A549 (cell line): ENCODE data around the gene RPS6KC1. TPM values are rescaled to one million over a fixed set of nuclear protein-coding genes. Genes with fewer than 3 reads are reported as not detected.

ENCODE experiments used
- ATAC-seq, 2 experiments: fragments of 200-7000 bp in 1 of 2; fragments of >200 bp in 1 of 2; cut with Nextera tagmentation in 1 of 2; cut with Tn5 transposase in 1 of 2; 3 replicates each; pipeline versions ENCODE4 v1.8.0 to v1.9.1; 2018 to 2020; ENCODE audit warnings: mild to moderate bottlenecking in 1 of 2, moderate library complexity in 1 of 2
- CTCF ChIA-PET: fragments of 300-600 bp; sonication (Branson Sonifier 250); formaldehyde crosslinking; extraction: SDS; loops from one replicate; lab custom pipeline; 2021; ENCODE audit warnings: antibody characterized with exemption, inconsistent platforms; lab: Yijun Ruan, JAX
- POLR2A ChIA-PET: fragments of 350-600 bp; formaldehyde crosslinking; extraction: SDS; loops from one replicate; lab custom pipeline; 2021; ENCODE audit warnings: antibody characterized with exemption, inconsistent platforms; lab: Yijun Ruan, JAX
- DNase-seq, 2 experiments: peaks; one replicate each; pipeline versions ENCODE4 v3.0.0 to v3.0.0-alpha.2; 2011 to 2016; ENCODE audit warnings: low read depth in 1 of 2, low spot score in 1 of 2
- FAIRE-seq: peaks from 2 replicates; lab custom pipeline; 2011; peaks lifted over from hg19 to GRCh38; lab: Jason Lieb, UNC
- H3K27ac ChIP-seq, 2 experiments: fragments of >200 bp; sonication (Bioruptor Twin); formaldehyde crosslinking; 3 replicates each; pipeline ENCODE4 v1.5.1; 2016 to 2017
- H3K4me1 ChIP-seq: fragments of >200 bp; sonication (Bioruptor Twin); formaldehyde crosslinking; 3 replicates; pipeline ENCODE4 v1.6.1; 2016
- H3K4me2 ChIP-seq: fragments of >200 bp; sonication (Bioruptor Twin); formaldehyde crosslinking; 3 replicates; pipeline ENCODE4 v1.6.1; 2016
- H3K4me3 ChIP-seq: fragments of >200 bp; sonication (Bioruptor Twin); formaldehyde crosslinking; 3 replicates; pipeline ENCODE4 v1.5.1; 2016
- H3K9me3 ChIP-seq: fragments of >200 bp; sonication (Bioruptor Twin); formaldehyde crosslinking; 3 replicates; pipeline ENCODE4 v1.6.1; 2016
- ATOH8 ChIP-seq: fragments of 250-450 bp; sonication (Bioruptor Pico); IDR thresholded peaks from 2 replicates; pipeline ENCODE4 v1.5.0; 2020; ENCODE audit warnings: low read depth, mild to moderate bottlenecking, moderate library complexity
- BCL3 ChIP-seq: fragments of >200 bp; sonication (Bioruptor Twin); formaldehyde crosslinking; IDR thresholded peaks from 3 replicates; pipeline ENCODE4 v1.6.1; 2016
- BHLHE40 ChIP-seq: IDR thresholded peaks from 2 replicates; pipeline ENCODE4 v1.6.1; 2012; ENCODE audit warnings: low read depth, low read length, inconsistent platforms
- CBX8 ChIP-seq: fragments of 200-600 bp; sonication (generic); IDR thresholded peaks from 2 replicates; pipeline ENCODE4 v1.6.1; 2016
- CHD2 ChIP-seq: fragments of 150-350 bp; IDR thresholded peaks from 2 replicates; pipeline ENCODE4 v1.6.1; 2014; ENCODE audit warnings: low read length; ENCODE audit not compliant: partially characterized antibody
- CHD4 ChIP-seq: fragments of 200-600 bp; sonication (generic); IDR thresholded peaks from 2 replicates; pipeline ENCODE4 v1.6.1; 2016; ENCODE audit warnings: antibody characterized with exemption, mild to moderate bottlenecking, borderline replicate concordance
- EHF ChIP-seq: fragments of 250-450 bp; sonication (Bioruptor Pico); IDR thresholded peaks from 2 replicates; pipeline ENCODE4 v1.5.0; 2020; ENCODE audit warnings: mild to moderate bottlenecking
- EHMT2 ChIP-seq: fragments of 200-600 bp; sonication (generic); IDR thresholded peaks from 2 replicates; pipeline ENCODE4 v1.6.1; 2016; ENCODE audit warnings: antibody characterized with exemption, low read depth, mild to moderate bottlenecking, moderate library complexity
- FOSB ChIP-seq: fragments of 250-450 bp; sonication (Bioruptor Pico); IDR thresholded peaks from 2 replicates; pipeline ENCODE4 v1.5.0; 2020; ENCODE audit warnings: mild to moderate bottlenecking, moderate library complexity
- FOSL2 ChIP-seq, 2 experiments: fragments of 450-650 bp in 1 of 2; fragments of >200 bp in 1 of 2; sonication (Bioruptor Twin) in 1 of 2; formaldehyde crosslinking; IDR thresholded peaks; 2 replicates each; pipeline versions ENCODE4 v1.5.0 to v1.6.1; 2016 to 2020; ENCODE audit warnings: mild to moderate bottlenecking in 1 of 2, moderate library complexity in 1 of 2
- FOXS1 ChIP-seq: fragments of 250-450 bp; sonication (Bioruptor Pico); IDR thresholded peaks from 2 replicates; pipeline ENCODE4 v1.5.0; 2020; ENCODE audit warnings: mild to moderate bottlenecking, moderate library complexity
- GATA3 ChIP-seq: IDR thresholded peaks from 2 replicates; pipeline ENCODE4 v1.6.1; 2012; ENCODE audit warnings: borderline replicate concordance
- HEYL ChIP-seq: fragments of 250-450 bp; sonication (Bioruptor Pico); IDR thresholded peaks from 2 replicates; pipeline ENCODE4 v1.8.0; 2021; ENCODE audit warnings: mild to moderate bottlenecking, moderate library complexity
- HOXB13 ChIP-seq: fragments of 250-450 bp; sonication (Bioruptor Pico); IDR thresholded peaks from 2 replicates; pipeline ENCODE4 v1.5.0; 2020; ENCODE audit warnings: low read depth, mild to moderate bottlenecking, moderate library complexity
- JUN ChIP-seq, 2 experiments: fragments of >200 bp; sonication (Bioruptor Twin); formaldehyde crosslinking; IDR thresholded peaks; 2 replicates in 1 of 2; 3 replicates in 1 of 2; pipeline ENCODE4 v1.6.1; 2016 to 2017
- JUNB ChIP-seq: fragments of >200 bp; sonication (Bioruptor Twin); formaldehyde crosslinking; IDR thresholded peaks from 2 replicates; pipeline ENCODE4 v1.6.1; 2016
- MYC ChIP-seq: IDR thresholded peaks from 2 replicates; pipeline ENCODE4 v1.6.1; 2012; ENCODE audit warnings: mild to moderate bottlenecking, inconsistent platforms, low read length, improper control_type of control experiment, borderline replicate concordance
- NFE2L2 ChIP-seq: fragments of 150-350 bp; conservative IDR thresholded peaks from 2 replicates; pipeline ENCODE4 v1.6.1; 2014; ENCODE audit warnings: low read length
- NPAS2 ChIP-seq: fragments of 250-450 bp; sonication (Bioruptor Pico); IDR thresholded peaks from 2 replicates; pipeline ENCODE4 v1.8.0; 2022; ENCODE audit warnings: mild to moderate bottlenecking, moderate library complexity, borderline replicate concordance
- NR3C1 ChIP-seq: fragments of >200 bp; sonication (Bioruptor Twin); formaldehyde crosslinking; IDR thresholded peaks from 3 replicates; pipeline ENCODE4 v1.6.1; 2017
- PHF8 ChIP-seq: fragments of 200-600 bp; sonication (generic); IDR thresholded peaks from 2 replicates; pipeline ENCODE4 v1.6.1; 2016; ENCODE audit warnings: low read depth, mild to moderate bottlenecking, antibody characterized with exemption, moderate library complexity, borderline replicate concordance
- POLR2A ChIP-seq: IDR thresholded peaks from 2 replicates; pipeline ENCODE4 v1.6.1; 2012; ENCODE audit warnings: mild to moderate bottlenecking, low read length
- RARB ChIP-seq: fragments of 250-450 bp; sonication (Bioruptor Pico); IDR thresholded peaks from 2 replicates; pipeline ENCODE4 v1.8.0; 2021; ENCODE audit warnings: mild to moderate bottlenecking, moderate library complexity
- RCOR1 ChIP-seq: fragments of 150-350 bp; IDR thresholded peaks from 2 replicates; pipeline ENCODE4 v1.6.1; 2014; ENCODE audit warnings: antibody characterized with exemption, low read length, low read depth
- TFCP2L1 ChIP-seq: fragments of 250-450 bp; sonication (Bioruptor Pico); IDR thresholded peaks from 2 replicates; pipeline ENCODE4 v1.5.0; 2021; ENCODE audit warnings: mild to moderate bottlenecking
- ZC3H11A ChIP-seq: fragments of 450-650 bp; IDR thresholded peaks from 2 replicates; pipeline ENCODE4 v1.6.1; 2014; ENCODE audit warnings: antibody characterized with exemption, mild to moderate bottlenecking
- WGBS: methylation state at CpG from one replicate; pipeline ENCODE4 v1.1.6; 2017; ENCODE audit errors: missing lambda C conversion rate; 5-methylcytosine and 5-hydroxymethylcytosine counted together
- polyA plus RNA-seq, 4 experiments: library from polyadenylated mRNA; depleted of rRNA in 3 of 4; stranded (reverse); fragments of >200 nt; fragmentation: RNase III in 1 of 4; extraction: RNeasy Plus Mini Kit Qiagen cat#74134 plus additional on column Dnase treatment in 1 of 4; gene quantifications; 2 replicates in 3 of 4; 3 replicates in 1 of 4; pipeline ENCODE4 v1.2.3, GENCODE V29; 2011 to 2017
- TF ChIP-seq, protein P1 (sequence below): IDR thresholded peaks from 2 replicates; pipeline ENCODE4 v1.6.1; 2012
- TF ChIP-seq, protein P2 (sequence below): fragments of >200 bp; sonication (Bioruptor Twin); formaldehyde crosslinking; IDR thresholded peaks from 3 replicates; pipeline ENCODE4 v1.5.1; 2016
- TF ChIP-seq, protein P3 (sequence below): fragments of 150-350 bp; IDR thresholded peaks from 2 replicates; pipeline ENCODE4 v1.6.1; 2014; ENCODE audit warnings: low read depth, mild to moderate bottlenecking, low read length
- TF ChIP-seq, protein P4 (sequence below): fragments of >200 bp; sonication (Bioruptor Twin); formaldehyde crosslinking; IDR thresholded peaks from 2 replicates; pipeline ENCODE4 v1.6.1; 2016

The RPS6KC1 gene
- polyA plus RNA-seq, 2 of the 4 experiments (the other 2 are of a cell fraction): 11.7 to 25.4 TPM

- H3K4me2 ChIP-seq: no peak overlapping the region
- FAIRE-seq (no peak), ATAC-seq (no peak), DNase-seq (no peak)
- no peaks in the 10 kb centered on the region for H3K4me1 ChIP-seq
- ChIA-PET POLR2A (no interaction called here), CTCF (no interaction called here)
- TF ChIP-seq JUN (IDR thresholded peaks at IDR 0.05): no peak
- TF ChIP-seq CHD4: no peak
- TF ChIP-seq RARB: no peak
- no peak for TF ChIP-seq JUNB
- TF ChIP-seq, protein P1, sequence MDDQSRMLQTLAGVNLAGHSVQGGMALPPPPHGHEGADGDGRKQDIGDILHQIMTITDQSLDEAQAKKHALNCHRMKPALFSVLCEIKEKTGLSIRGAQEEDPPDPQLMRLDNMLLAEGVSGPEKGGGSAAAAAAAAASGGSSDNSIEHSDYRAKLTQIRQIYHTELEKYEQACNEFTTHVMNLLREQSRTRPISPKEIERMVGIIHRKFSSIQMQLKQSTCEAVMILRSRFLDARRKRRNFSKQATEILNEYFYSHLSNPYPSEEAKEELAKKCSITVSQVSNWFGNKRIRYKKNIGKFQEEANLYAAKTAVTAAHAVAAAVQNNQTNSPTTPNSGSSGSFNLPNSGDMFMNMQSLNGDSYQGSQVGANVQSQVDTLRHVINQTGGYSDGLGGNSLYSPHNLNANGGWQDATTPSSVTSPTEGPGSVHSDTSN: no peak
- TF ChIP-seq TFCP2L1 (CRISPR knock-in tag): no peak
- TF ChIP-seq FOXS1 (CRISPR knock-in tag): no peak
- TF ChIP-seq FOSL2 (IDR thresholded peaks at IDR 0.05): no peak
- no peak for TF ChIP-seq FOSL2 (CRISPR knock-in tag; IDR thresholded peaks at IDR 0.05)
- no peak for TF ChIP-seq FOSB (CRISPR knock-in tag)
- TF ChIP-seq, protein P2, sequence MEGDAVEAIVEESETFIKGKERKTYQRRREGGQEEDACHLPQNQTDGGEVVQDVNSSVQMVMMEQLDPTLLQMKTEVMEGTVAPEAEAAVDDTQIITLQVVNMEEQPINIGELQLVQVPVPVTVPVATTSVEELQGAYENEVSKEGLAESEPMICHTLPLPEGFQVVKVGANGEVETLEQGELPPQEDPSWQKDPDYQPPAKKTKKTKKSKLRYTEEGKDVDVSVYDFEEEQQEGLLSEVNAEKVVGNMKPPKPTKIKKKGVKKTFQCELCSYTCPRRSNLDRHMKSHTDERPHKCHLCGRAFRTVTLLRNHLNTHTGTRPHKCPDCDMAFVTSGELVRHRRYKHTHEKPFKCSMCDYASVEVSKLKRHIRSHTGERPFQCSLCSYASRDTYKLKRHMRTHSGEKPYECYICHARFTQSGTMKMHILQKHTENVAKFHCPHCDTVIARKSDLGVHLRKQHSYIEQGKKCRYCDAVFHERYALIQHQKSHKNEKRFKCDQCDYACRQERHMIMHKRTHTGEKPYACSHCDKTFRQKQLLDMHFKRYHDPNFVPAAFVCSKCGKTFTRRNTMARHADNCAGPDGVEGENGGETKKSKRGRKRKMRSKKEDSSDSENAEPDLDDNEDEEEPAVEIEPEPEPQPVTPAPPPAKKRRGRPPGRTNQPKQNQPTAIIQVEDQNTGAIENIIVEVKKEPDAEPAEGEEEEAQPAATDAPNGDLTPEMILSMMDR: no peak
- no peak for TF ChIP-seq CBX8
- no peak for TF ChIP-seq EHF (CRISPR knock-in tag)
- no peak for TF ChIP-seq CHD2
- TF ChIP-seq NR3C1: no peak
- no peak for TF ChIP-seq BCL3
- no peak for TF ChIP-seq ZC3H11A
- TF ChIP-seq MYC: no peak
- TF ChIP-seq, protein P3, sequence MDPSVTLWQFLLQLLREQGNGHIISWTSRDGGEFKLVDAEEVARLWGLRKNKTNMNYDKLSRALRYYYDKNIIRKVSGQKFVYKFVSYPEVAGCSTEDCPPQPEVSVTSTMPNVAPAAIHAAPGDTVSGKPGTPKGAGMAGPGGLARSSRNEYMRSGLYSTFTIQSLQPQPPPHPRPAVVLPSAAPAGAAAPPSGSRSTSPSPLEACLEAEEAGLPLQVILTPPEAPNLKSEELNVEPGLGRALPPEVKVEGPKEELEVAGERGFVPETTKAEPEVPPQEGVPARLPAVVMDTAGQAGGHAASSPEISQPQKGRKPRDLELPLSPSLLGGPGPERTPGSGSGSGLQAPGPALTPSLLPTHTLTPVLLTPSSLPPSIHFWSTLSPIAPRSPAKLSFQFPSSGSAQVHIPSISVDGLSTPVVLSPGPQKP: no peak
- TF ChIP-seq GATA3: no peak
- H3K9me3 ChIP-seq: peaks cover 8% of the 10 kb centered on the region; the same call in 2 of the 3 replicates
- no peak overlapping the region for H3K27ac ChIP-seq
- no peak overlapping the region for H3K4me3 ChIP-seq
These were observed 18.4 kb upstream of the RPS6KC1 start for GRCh38 chr1:213032651-213033050.

DNA sequence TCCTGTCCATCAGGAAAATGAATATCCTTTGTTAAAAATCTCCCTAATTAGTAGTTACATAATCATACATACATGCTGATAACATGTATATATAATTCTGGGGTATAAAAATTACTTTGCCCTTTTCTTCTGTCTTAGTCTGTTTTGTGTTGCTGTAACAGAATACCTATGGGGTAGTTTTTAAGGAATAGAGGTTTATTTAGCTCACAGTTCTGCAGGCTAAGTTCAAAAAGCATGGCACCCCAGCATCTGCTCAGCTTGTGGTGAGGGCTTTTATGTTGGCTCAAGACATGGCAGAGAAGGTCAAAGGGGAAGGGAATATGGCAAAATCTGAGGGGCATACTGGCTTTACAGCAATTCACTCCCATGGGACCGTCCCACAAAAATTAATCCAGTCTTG is 16.3 kb upstream of the RPS6KC1 start:
- H3K27ac ChIP-seq: no peak overlapping the region
- ChIA-PET CTCF (no interaction called here), POLR2A (no interaction called here)
- 54% methylated on average over 1 of the region's 1 CpG for WGBS
- FAIRE-seq (no peak), ATAC-seq (no peak), DNase-seq (no peak)
- peaks cover 8% of the 10 kb centered on the region; the same call in 2 of the 3 replicates for H3K9me3 ChIP-seq
- TF ChIP-seq NPAS2 (CRISPR knock-in tag): no peak
- TF ChIP-seq HOXB13 (CRISPR knock-in tag): no peak
- no peak for TF ChIP-seq FOSL2 (IDR thresholded peaks at IDR 0.05)
- TF ChIP-seq FOSL2 (CRISPR knock-in tag; IDR thresholded peaks at IDR 0.05): no peak
- TF ChIP-seq HEYL: no peak
- TF ChIP-seq RCOR1: no peak
- TF ChIP-seq, protein P3: no peak
- no peak for TF ChIP-seq BHLHE40
- no peak for TF ChIP-seq ATOH8 (CRISPR knock-in tag)
- TF ChIP-seq NFE2L2: no peak
- TF ChIP-seq CHD2: no peak
- TF ChIP-seq JUNB: no peak
- no peak for TF ChIP-seq EHMT2
- TF ChIP-seq PHF8: no peak
- TF ChIP-seq, protein P4, sequence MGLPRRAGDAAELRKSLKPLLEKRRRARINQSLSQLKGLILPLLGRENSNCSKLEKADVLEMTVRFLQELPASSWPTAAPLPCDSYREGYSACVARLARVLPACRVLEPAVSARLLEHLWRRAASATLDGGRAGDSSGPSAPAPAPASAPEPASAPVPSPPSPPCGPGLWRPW: no peak
- no peak for TF ChIP-seq POLR2A
- no peak overlapping the region for H3K4me3 ChIP-seq
- H3K4me1 ChIP-seq: 0 out of 3 replicates have a peak, but pooled peaks cover 1% of the 10 kb centered on the region
- H3K4me2 ChIP-seq: no peak overlapping the region
